Smooth muscle cell (in vitro differentiated cells): Measurements from ENCODE around the gene BANP. TPM values are rescaled to one million over a fixed set of nuclear protein-coding genes. Genes with fewer than 3 reads are reported as not detected.
"Not testable (repeated sequence)": the region's sequence is repeated elsewhere in the genome, so short reads cannot be mapped to it uniquely, and the experiment has no call there.

Experiments
- DNase-seq: peaks from one replicate; lab custom pipeline; 2025; ENCODE audit not compliant: unreplicated experiment; lab: John Stamatoyannopoulos, UW
- H2AFZ ChIP-seq: fragments of 200-600 bp; sonication (generic); 2 replicates; pipeline ENCODE4 v1.6.0; 2016; ENCODE audit warnings: antibody characterized with exemption, low read depth, mild to moderate bottlenecking
- H3F3A ChIP-seq: fragments of 200-600 bp; sonication (generic); 2 replicates; pipeline ENCODE4 v1.6.0; 2017; ENCODE audit warnings: antibody characterized with exemption, low read depth
- H3K27ac ChIP-seq: fragments of 200-600 bp; sonication (generic); 2 replicates; pipeline ENCODE4 v1.5.1; 2016; ENCODE audit warnings: low read depth, mild to moderate bottlenecking
- H3K27me3 ChIP-seq: fragments of 200-600 bp; sonication (generic); 2 replicates; pipeline ENCODE4 v1.6.1; 2016; ENCODE audit warnings: low read depth, mild to moderate bottlenecking
- H3K36me3 ChIP-seq: fragments of 200-600 bp; sonication (generic); 2 replicates; pipeline ENCODE4 v1.5.1; 2016; ENCODE audit warnings: low read depth
- H3K4me1 ChIP-seq: fragments of 200-600 bp; sonication (generic); 2 replicates; pipeline ENCODE4 v1.5.1; 2016; ENCODE audit warnings: low read depth
- H3K4me2 ChIP-seq: fragments of 200-600 bp; sonication (generic); 2 replicates; pipeline ENCODE4 v1.6.0; 2016; ENCODE audit warnings: mild to moderate bottlenecking
- H3K4me3 ChIP-seq: fragments of 200-600 bp; sonication (generic); 2 replicates; pipeline ENCODE4 v1.5.1; 2016; ENCODE audit warnings: mild to moderate bottlenecking
- H3K79me2 ChIP-seq: fragments of 200-600 bp; sonication (generic); 2 replicates; pipeline ENCODE4 v1.6.0; 2016; ENCODE audit warnings: low read depth, mild to moderate bottlenecking
- H3K9ac ChIP-seq: fragments of 200-600 bp; sonication (generic); 2 replicates; pipeline ENCODE4 v1.6.0; 2016; ENCODE audit warnings: low read depth
- H3K9me3 ChIP-seq: fragments of 200-600 bp; sonication (generic); replicated peaks from 2 replicates; pipeline ENCODE4 v1.5.1; 2016; ENCODE audit warnings: low read depth
- H4K20me1 ChIP-seq: fragments of 200-600 bp; sonication (generic); 2 replicates; pipeline ENCODE4 v1.6.0; 2016; ENCODE audit warnings: low read depth
- WGBS: methylation state at CpG from one replicate; pipeline ENCODE4 v1.1.7; 2016; ENCODE audit warnings: low lambda C conversion rate; 5-methylcytosine and 5-hydroxymethylcytosine counted together
- polyA plus RNA-seq: library from polyadenylated mRNA; unstranded; fragments of >200 nt; fragmentation: Nextera tagmentation; extraction: Ambion mirVana; gene quantifications from 2 replicates; pipeline ENCODE4 v1.2.1, GENCODE V29; 2016
- total RNA-seq: library from RNA; depleted of rRNA; stranded (reverse); fragments of >200 nt; gene quantifications from 2 replicates; pipeline ENCODE4 v1.2.3, GENCODE V29; 2014
- TF ChIP-seq, protein P1 (sequence below): fragments of 200-600 bp; sonication (generic); IDR thresholded peaks from 2 replicates; pipeline ENCODE4 v1.5.1; 2017; ENCODE audit warnings: borderline replicate concordance, mild to moderate bottlenecking, antibody characterized with exemption; ENCODE audit not compliant: insufficient read depth, poor library complexity, severe bottlenecking

Gene BANP
- total and polyA plus RNA-seq, 2 experiments from 2014 or later: 11.5 to 19.5 TPM

DNA sequence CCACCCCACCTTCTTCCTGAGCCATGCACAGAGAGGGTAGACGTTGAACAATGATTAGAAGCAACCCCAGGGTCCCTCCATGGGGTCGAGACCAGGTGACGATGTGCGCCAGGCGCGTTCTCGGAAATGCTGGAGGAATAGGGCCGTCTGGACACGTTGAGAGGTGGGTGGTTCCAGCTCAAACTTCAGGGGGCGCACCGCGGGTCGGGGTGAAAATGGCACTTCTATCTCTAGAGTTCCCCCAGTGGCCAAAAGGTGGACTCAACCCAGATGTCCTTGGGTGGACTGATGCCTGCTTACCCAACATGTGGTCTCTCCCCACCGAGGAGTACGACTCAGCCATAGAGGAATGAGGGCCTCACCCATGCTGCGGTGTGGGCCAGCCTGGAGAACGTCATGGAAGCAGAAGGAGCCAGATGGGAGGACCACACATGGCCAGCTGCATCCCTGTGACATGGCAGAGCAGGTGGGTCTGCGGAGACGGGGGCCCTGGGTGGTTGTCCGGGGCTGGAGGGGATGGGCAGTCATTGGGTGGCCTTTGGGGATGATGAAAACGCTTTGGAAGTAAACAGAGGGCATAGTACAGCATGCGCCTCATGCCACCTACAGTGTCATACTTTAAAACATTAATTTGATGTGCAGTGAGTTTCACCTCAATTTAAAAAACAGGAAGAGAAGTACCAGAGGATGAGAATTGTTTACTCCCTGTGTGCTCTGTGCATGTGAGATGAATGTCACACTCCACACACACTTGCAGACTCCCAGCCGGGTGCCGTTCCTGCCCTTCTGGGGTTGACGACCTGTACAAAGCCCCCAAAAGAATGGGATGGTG, 147.7 kb downstream of the BANP start:
- H3K27ac ChIP-seq, DNase-seq, H4K20me1 ChIP-seq, H3K9ac ChIP-seq, H3K4me3 ChIP-seq, H3K4me2 ChIP-seq, H3K4me1 ChIP-seq, H3K27me3 ChIP-seq, H3K79me2 ChIP-seq, H3K36me3 ChIP-seq, H2AFZ ChIP-seq, H3F3A ChIP-seq, H3K9me3 ChIP-seq: not testable (repeated sequence)
- whole genome bisulfite sequencing: 85% methylated on average over 25 of the region's 25 CpGs

DNA sequence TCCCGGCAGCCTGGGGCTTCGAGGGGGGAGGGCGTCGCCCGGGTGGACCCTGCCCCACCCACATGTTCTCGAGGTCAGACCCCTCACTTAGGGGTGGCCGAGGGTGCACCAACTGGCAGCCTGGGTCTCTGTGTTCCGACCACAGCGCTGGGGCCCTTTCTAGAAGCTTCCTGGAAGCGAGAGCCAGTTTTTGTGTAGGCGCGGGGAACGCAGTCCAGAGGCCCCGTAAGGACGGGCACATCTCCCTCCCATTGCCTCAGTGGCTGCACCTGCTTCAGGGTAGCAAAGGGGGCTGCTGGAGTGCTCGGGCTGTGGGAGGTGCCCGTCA, 148.3 kb downstream of the BANP start:
- TF ChIP-seq, protein P1, sequence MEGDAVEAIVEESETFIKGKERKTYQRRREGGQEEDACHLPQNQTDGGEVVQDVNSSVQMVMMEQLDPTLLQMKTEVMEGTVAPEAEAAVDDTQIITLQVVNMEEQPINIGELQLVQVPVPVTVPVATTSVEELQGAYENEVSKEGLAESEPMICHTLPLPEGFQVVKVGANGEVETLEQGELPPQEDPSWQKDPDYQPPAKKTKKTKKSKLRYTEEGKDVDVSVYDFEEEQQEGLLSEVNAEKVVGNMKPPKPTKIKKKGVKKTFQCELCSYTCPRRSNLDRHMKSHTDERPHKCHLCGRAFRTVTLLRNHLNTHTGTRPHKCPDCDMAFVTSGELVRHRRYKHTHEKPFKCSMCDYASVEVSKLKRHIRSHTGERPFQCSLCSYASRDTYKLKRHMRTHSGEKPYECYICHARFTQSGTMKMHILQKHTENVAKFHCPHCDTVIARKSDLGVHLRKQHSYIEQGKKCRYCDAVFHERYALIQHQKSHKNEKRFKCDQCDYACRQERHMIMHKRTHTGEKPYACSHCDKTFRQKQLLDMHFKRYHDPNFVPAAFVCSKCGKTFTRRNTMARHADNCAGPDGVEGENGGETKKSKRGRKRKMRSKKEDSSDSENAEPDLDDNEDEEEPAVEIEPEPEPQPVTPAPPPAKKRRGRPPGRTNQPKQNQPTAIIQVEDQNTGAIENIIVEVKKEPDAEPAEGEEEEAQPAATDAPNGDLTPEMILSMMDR: no peak

DNA sequence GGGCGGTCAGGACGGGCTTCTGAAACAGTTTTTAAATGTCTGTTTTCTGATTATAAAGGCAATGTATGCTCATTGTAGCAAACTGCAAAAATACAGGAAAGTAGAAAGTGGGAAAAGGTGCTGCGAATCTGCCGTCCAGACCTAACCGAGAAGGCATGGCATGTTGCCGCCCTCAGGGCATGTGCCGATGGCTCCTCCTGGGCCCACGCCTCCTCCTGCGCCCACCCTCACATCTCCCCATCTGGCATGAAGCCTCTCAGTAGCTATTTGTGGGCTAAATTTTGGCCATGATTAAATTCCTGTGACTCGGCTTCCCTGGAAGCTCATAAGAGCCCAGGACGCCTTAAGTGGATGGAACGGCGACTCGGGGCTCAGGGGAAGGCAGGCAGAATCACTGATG, 148.7 kb downstream of the BANP start:
- not testable (repeated sequence) for H3K9me3 ChIP-seq, H3K4me2 ChIP-seq, DNase-seq, H4K20me1 ChIP-seq, H3K9ac ChIP-seq, H2AFZ ChIP-seq, H3K79me2 ChIP-seq, H3K27ac ChIP-seq, H3K27me3 ChIP-seq, H3K4me3 ChIP-seq, H3K36me3 ChIP-seq, H3K4me1 ChIP-seq, H3F3A ChIP-seq
- WGBS: 94% methylated on average over 14 of the region's 14 CpGs

More for the DNA sequence above, 148.3 kb downstream of the BANP start:
- H3K27me3 ChIP-seq: no peaks in the 10 kb centered on the region
- H2AFZ ChIP-seq: no peak overlapping the region
- no peak overlapping the region for H3K4me3 ChIP-seq
- no peaks in the 10 kb centered on the region for H3K79me2 ChIP-seq
- H3K9ac ChIP-seq: no peak overlapping the region
- H3K4me1 ChIP-seq: no peaks in the 10 kb centered on the region
- no peaks in the 10 kb centered on the region for H3K9me3 ChIP-seq
- no peaks in the 10 kb centered on the region for H3K36me3 ChIP-seq
- H3K4me2 ChIP-seq: no peak overlapping the region
- no peak for DNase-seq
- no peaks in the 10 kb centered on the region for H3F3A ChIP-seq
- 95% methylated on average over 17 of the region's 17 CpGs for WGBS
- no peak overlapping the region for H3K27ac ChIP-seq
- no peaks in the 10 kb centered on the region for H4K20me1 ChIP-seq

DNA sequence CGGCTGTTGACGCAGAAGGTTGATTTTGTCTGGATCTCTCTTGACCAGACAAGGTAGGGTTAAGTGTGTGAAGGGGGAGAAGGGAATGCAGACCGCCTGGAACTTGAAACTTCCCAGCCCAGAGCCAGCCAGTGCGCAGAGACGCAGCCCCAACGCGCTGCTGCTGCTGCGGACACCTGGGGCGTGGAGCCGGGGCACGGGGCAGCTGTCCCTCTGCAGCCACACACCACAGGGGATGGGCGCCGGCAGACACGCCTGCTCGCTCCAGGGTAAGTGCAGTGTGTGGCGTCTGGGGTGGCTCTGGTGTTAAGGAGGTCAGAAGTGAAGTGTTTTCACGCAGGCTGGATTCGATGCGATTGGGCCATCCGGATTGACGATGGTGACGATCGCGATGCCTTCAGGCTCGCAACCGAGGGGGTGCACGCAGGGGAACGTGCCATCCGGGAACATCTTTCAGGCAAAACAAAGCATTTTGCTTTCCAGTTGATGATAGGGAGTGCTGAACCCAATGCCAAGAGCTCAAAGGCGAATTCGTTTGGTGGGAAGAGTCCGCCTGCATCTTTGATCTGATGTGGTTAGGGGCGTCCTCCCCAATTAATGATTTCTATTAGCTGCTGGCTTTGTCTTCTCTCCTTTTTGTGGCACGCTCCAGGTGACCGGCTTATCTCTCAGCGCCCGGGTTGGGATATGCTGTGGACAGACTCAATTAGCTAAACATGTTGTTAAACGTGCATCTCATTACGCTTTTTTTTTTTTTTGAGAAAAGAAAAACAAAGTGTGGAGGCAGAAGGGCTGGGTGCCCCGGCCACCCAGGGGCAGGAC, 149.8 kb downstream of the BANP start:
- not testable (repeated sequence) for H4K20me1 ChIP-seq, H3K4me1 ChIP-seq, H3K9me3 ChIP-seq, H3K27me3 ChIP-seq, H3F3A ChIP-seq, H3K27ac ChIP-seq, H2AFZ ChIP-seq, H3K9ac ChIP-seq, H3K4me3 ChIP-seq, H3K4me2 ChIP-seq, DNase-seq, H3K36me3 ChIP-seq, H3K79me2 ChIP-seq
- WGBS: 82% methylated on average over 40 of the region's 40 CpGs

DNA sequence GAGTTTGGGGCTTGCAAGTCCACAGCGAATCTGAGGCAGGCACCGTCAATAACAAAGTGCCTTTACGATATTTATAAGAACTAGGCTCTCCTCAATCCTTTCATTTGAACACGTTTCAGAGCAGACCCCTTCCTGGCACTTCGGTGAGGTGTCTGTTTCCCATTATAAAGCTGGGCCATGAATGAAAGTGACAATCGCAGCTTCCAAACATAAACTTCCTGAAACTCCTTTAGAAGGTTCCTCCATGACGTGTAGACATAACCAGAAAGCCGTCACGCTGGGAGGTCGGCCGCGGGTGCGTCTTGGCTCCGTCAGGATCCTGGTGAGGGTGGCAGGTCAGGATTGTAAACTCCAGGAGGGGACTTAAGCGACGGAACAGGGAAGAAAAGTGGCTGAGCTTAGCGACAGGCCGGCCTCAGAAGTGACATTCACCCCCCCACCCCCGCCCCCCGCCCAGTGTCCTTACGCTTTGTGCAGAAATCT, 150.4 kb downstream of the BANP start:
- H3K4me1 ChIP-seq, H4K20me1 ChIP-seq, H3K9me3 ChIP-seq, H3K9ac ChIP-seq, H3K27me3 ChIP-seq, H3K79me2 ChIP-seq, H3K4me3 ChIP-seq, H3K27ac ChIP-seq, H3F3A ChIP-seq, DNase-seq, H2AFZ ChIP-seq, H3K4me2 ChIP-seq, H3K36me3 ChIP-seq: not testable (repeated sequence)
- 87% methylated on average over 20 of the region's 21 CpGs for WGBS
